CD4-positive, alpha-beta T cell treated with Interleukin-4 for 1 hour (primary cell): ENCODE results near the gene DACT3.

ENCODE experiments used
- DNase-seq, 2 donors: peaks; one replicate each; pipeline ENCODE4 v3.0.0-alpha.2; 2020 to 2022

The DACT3 gene, protein sequence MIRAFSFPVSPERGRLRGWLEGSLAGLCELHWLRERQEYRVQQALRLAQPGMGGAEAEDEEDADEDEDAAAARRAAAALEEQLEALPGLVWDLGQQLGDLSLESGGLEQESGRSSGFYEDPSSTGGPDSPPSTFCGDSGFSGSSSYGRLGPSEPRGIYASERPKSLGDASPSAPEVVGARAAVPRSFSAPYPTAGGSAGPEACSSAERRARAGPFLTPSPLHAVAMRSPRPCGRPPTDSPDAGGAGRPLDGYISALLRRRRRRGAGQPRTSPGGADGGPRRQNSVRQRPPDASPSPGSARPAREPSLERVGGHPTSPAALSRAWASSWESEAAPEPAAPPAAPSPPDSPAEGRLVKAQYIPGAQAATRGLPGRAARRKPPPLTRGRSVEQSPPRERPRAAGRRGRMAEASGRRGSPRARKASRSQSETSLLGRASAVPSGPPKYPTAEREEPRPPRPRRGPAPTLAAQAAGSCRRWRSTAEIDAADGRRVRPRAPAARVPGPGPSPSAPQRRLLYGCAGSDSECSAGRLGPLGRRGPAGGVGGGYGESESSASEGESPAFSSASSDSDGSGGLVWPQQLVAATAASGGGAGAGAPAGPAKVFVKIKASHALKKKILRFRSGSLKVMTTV

DNA sequence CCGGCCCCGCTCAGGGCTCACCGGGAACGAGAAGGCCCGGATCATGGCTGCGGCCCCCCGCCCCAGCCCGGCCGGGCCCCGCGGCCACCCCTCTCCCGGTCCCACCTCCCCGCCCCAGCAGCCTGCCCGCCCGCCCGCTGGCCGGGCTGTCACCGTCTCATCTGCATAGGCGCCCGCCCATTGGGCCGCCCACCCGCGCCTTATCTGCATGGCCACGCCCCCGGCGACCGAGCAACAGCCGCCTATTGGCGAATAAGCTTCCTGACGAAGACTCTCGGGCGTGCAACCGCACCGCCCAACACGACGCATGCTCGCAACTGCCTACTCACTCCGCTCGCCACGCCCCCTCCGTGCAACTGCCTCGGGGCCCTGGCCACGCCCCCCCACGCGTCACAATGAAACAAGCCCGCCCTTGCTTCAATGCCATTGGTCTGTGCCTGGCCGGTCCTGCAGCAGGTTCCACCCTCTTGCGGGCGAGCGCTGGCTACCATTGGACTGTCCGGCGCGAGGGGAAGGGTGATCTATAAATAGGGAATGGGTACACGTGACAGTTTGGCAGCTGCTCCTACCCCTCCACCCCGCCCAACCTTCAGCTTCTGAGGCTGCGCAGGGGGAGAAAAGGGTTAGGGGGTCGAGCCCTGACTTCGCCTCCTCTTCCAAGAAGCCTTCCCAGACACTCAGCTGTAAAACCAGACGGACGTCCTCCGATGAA, at the start of gene DACT3:
Gene DACT3 (minus strand): TSS at position 163 of the 712 bp plus-strand sequence. CDS start 118 bp downstream, at position 45.
- DNase-seq, result peak; percentile 100

DNA sequence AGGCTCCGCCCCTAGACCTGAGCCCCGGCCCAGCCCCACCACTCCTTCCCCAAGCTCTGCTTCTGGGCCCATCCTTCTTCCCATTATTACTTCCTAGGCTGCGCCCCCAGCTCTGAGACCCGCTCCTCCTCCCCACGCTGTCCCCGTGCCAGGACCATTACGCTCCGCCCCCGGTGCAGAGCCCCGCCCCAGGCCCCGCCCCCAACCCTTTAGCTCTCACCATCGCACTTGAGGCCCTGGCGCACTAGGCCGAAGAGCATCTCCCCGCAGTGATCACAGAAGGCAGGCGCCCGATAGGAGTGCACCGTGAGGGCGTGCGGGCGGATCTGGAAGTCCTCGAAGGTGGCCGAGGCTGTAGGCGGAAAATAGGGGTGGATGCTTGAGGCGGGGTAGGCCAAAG, 49.7 kb upstream of the DACT3 start:
- DNase-seq, result no peak

DNA sequence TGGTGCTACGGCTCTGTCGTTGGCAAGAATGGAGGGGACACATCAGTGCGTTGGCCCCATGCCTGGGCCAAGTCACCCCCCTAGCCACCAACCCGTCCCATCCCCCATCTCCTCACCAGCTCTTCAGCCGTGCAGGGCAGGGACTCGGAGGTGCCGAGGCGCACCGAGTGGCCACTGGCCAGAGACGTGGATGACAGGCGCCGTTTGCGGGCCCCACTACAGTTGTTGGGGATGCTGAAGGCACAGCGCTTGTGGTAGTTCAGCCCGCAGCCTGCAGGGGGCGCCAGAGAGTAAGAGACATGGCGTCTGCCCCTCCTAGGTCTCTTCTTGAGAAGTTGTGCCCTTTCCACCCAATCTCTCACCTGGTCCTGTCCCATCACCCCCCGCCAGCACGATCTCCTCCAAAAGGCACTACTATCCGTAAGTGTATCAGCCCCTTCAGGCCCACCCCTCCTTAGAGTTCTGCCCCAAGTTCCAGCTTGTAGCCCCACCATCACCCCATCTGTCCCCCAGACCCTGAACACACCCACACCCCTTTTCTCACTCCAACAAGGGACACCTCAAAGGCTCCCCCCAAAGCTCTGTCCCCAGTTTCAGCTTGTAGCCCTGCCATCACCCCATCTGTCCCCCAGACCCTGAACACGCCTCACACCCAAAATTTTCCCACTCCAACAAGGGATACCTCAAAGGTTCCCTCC, 43.5 kb upstream of the DACT3 start:
- peak; percentile 81 to 85 for DNase-seq

DNA sequence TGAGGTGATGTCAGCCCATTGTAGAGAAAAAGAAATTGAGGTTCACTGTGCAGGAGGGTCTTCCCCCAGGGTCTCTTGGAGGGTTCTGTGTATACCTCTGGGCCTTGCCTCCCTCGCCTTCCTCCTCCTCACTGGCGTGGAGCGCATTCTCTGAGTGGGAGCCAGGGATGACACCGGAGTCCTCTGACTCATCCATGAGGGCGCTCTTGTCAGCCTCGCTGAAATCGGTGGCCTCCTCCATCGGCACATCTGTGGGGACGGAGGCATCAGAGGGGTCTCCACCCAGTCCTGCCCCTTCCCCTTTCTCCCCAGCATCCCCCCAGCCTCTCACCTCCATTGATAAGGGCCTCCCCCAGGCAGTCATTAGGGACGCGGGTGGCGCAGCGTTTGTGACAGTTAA, 39.7 kb upstream of the DACT3 start:
- no peak for DNase-seq

DNA sequence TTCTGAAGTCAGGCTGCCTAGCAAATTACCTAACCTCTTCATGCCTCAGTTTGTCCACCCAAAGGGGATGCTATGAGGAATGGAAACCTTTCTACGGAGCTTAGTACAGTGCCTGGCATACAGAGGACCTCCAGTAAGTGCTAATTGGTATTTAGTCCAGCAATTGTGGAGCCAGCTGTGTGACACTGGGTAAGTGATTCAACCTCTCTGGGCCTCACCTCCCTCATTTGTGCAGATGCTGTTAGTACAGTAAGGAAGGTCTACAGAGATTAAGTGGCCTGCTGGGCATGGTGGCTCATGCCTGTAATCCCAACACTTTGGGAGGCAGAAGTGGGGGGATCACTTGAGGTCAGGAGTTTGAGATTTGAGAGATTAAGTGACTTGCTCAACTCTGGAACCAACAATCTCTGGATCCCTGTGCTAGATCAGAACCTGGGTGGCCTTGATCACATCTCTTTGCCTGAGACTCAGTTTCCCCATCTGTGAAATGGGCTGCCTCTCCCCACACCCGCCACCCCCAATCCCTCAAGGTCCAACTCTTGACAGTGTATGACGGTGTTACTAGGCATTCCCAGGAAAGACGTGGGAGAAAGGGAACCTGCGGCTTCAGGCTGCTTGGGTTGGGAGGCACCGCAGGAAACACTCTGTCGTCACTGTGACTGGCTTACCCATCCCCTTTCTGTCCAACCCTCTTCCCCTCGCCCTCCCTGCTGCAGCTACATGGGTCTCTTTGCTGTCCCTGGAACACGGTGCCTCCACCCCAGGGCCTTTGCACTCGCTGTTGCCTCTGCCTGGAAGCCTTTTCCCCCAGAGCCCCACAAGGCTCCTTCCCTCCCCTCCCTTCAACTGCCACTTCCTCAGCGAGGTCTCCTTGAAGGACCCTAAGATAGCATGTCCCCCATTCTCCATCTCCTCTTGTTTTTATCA, 37.7 kb upstream of the DACT3 start:
- DNase-seq, result no peak

DNA sequence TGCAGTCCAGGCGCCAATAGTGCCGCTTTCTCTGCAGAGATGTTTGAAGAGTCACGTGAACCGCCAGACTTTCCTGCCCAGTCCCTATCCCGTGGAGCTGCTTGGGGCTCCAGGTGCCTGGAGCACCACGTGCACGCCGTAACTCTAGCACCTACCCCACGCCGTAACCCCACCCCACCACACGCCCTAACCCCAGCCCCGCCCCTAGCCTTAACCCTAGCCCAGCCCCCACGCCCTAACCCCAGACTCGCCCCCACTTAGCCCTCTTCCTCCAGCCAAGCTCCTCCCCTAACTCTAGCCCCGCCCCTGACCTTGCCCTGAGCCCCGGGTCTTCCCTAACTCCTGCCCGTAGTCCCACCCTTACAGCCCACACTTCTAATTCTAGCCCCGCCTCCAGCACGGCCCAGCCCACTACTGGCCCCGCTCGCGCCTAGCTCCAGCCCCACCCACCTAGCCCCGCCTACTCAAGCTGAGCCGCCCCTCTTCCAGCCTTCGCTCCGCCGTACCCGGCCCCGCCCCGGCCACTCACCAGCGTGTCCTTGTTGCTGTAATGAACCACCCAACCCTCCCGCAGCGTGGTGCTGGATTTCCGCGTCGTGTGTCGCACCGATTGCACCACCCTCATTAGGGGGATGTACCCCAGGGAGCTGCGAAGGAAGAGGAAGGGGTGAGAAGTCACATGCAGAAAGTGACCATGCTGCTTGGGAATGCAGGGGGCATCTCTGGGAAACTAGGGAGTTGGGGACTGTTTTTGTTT, 36.4 kb upstream of the DACT3 start:
- DNase-seq, result peak in 1 of 2 donors; percentile 37

DNA sequence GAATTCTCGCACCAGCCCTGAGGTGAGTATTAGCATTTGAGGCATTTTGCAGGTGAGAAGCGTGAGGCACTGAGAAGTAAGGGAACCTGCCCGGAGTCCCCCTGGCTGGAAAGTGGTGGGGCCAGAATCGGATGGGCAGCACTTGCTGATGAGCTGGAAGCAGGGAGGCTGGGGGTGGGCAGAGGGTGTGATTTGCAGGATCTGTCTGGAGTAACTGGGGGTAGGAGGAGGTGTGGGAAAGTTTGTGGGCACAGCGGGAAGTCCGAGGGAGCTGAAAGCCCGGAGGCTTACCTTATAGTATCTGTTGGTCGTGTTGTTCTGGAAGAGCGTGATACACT, 35.9 kb upstream of the DACT3 start:
- DNase-seq, result no peak

DNA sequence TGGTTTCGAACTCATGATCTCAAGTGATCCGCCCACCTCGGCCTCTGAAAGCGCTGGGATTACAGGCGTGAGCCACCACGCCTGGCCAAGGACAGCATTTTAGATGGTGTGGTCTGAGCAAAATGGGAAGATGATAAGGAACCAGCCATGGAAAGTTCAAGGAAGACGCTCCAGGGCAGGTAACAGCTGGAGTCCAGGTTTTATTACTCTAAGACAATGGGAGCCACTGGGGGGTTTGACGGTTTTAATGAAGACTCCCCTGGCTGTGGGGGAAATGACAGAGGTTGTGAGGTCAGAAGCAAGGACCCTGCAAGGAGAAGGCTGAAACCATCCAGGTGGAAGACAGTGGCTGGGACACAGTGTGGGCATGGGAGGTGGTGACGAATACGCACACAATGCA, 35.1 kb upstream of the DACT3 start:
- DNase-seq, result no peak

DNA sequence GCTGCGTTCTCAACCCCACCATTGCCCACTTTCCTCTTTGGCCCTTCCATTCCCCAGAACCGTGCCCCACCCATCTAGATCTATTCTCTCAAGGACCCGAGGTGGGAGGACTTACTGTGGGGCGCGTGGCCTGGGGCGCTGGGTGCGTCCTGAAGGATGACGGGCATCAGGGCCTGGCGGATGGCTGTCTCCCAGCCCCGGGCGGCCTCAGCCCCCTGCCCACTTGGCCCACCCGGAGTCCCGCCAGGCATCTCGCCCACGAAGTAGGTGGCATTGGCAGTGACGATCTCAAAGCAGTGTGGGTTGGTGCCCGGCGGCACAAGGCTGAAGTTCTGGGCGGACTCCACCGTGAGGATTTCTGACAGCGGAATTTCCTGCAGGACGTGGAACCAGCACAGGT, 32.8 kb upstream of the DACT3 start:
- DNase-seq, result no peak

DNA sequence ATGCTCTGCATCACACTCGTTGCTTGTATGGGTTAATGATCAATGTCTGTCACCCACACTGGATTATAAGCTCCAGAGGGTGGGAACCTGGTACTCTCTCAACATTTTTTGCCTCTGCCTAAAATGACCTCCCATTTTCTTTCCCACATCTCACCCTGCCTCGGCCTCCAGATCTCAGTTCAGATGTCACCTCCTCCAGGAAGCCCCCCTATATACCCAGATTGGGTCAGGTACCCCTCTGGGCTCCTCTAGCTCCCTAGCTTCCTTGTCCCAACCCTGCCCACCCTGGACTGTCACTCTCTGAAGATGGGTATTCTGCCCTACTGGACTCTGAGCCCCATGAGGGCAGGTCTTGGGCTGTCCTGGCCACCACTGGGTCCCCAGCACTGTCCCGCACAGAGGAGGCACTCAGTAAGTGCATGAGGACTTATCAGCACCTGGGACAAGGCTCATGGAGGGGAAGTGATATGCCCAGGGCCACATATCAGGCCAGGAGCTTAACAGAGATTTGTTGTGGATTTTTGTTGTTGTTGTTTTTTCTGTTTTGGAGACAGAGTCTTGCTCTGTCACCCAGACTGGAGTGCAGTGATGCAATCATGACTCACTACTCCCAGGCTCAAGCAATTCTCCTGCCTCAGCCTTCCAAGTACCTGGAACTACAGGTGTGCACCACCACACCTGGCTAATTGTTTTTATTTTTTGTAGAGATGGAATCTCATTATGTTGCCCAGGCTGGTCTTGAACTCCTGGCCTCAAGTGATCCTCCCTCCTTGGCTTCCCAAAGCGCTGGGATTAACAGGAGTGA, 32.1 kb upstream of the DACT3 start:
- no peak for DNase-seq

DNA sequence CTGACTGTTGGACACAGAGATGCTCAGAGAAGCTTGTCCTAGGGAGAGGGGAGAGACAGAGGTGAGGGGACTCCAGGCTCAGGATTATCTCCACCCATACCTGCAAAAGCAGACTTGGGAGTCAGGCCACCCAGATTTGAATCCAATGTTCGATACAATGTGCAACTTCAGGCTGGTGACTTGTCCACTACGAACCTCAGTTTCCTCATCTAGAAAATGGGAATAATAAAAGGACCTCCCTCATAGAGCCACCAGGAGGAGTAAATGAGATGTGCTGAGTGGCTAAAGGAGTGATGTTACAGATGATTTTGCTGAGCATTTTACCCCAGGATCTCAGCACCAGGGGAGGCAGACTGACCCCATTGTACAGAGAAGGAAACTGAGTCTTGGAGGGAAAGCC, 31.0 kb upstream of the DACT3 start:
- DNase-seq, result no peak

DNA sequence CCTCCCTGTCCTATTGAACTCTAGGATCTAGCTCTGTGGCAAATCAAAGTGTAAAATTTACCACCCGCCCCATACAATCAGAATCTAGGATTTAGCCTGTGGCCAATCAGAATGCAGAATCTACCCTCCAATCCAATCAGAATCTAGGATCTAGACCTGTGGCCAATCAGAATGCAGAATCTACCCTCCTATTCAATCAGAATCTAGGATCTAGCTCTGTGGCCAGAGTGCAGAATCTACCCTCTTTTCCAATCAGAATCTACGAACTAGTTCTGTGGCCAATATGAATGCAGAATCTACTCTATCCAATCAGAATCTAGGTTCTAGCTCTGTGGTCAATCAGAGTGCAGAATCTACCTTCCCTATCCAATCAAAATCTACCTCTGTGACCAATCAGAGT, 30.1 kb upstream of the DACT3 start:
- DNase-seq, result no peak

DNA sequence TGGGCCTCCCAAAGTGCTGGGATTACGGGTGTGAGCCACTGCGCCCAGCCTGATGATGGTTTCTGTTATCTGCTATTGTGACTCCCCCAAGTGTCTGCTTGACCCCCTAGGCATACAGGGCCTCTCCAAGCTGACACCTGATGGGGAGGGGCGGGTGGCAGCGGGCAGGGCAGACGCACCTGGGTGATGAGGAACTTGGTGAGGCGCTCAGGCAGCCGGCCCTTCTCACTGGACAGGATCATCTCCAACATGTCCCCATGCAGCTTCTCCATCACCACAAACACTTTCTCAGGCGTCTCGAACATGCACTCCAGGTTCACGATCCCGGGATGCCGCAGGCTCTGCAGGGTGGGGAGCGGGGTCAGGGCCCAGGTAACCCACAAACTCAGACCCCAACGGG, 28.4 kb upstream of the DACT3 start:
- no peak for DNase-seq

DNA sequence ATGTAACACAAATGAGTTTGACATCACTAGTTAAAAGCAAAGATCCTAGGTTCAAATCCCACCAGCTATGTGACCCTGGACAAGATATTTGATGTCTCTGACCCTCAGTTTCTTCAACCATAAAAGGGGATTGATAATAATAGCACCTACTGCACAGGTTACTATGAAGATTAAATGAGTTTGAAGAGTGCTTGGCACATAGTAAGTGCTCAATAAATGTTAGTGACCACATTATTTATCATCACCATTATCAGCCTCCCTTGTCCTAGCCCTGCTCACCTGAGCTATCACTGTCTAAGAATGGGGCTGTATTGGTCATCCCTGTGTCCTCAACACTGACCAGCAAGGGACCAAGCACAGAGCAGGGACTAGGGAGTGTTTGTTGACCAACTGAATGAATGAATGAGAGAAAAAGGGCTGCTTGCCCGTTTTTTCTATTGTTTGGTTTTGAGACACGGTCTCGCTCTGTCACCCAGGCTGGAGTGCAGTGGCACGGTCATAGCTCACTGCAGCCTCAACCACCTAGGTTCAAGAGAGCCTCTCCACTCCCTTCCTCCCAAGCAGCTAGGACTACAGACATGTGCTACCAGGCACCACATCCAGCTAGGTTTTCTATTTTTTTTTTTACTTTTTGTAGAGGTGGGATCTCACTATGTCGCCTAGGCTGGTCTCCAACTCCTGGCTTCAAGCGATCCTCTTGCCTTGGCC, 26.6 kb upstream of the DACT3 start:
- DNase-seq, result no peak

DNA sequence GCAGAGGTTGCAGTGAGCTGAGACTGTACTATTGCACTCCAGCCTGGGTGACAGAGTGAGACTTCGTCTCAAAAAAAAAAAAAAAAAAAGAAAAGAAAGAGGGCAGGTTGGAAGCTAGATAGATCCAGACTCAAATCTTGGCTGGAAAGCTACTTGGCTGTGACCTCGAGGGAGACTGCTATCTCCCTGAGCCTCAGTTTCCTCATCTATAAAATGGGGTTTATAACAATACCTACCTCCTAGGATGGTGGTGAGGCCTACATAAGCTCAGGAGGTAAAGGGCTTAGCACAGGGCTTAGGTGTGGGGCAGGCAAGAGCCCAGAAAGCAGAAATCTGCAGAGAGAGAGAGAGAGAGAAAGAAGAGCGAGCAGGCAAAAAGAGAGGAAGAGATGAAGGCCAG, 24.2 kb upstream of the DACT3 start:
- no peak for DNase-seq

DNA sequence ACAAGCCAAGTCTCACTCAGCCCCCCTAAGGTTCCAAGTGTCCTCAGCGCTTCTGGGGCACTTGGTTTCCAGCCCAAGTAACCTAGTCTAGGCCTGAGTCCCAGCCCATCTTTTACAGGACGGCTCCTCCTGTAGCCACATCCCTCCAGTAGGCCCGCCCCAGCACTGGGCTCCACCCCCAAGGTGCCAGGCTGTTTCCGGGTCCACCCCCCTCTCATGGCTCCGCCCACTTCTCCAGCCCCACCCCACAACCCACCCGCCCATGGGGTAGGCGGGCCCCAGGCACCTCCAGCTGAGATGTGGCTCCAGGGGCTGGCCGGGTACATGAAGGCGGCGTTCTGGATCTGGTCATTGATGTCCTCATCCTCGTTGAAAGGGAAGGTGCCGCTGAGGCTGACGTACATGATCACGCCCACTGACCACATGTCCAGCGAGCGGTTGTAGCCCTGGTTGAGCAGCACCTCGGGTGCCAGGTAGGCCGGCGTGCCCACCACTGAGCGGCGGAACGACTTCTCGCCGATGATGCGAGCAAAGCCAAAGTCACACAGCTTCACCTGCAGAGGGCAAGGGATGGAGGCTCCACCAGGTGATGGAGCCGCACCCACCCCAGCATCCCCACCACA, 17.2 kb upstream of the DACT3 start:
- peak; percentile 71 to 73 for DNase-seq

DNA sequence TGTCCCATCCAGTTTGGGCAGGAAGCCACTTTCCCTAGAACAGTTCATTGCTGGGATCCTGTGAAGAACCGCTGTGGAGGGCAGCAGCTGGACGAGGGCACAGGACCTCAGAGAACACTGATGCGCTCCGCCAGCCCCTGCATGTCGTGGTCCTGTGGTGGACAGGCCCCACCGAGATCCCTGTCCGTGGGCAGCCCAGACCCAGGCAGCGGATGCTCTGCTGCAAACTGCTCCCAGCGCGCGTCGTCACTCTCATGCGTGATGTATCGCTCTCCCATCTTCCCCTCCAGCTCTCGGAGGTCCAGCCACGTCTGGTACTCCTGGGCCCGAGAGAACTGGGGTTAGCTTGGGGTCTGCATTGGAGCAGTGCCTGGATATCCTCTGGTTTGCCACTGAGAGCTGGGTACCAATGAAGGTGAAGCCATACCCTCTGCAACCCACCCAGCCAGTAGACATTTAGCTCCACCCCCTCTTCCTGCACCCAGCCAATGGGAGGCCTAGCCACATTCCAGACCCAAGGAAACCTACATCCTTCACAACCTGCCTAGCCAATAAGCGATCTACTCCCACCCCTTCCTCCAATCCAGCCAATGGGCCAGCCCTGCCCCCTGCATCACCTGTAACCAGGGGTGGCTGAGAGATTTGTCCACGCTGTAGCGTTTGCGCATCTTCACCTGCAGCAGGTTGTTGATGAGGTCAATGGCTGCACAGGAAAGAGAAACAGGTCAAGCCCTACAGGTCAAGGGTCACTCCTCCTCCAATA, 13.6 kb upstream of the DACT3 start:
- no peak for DNase-seq

DNA sequence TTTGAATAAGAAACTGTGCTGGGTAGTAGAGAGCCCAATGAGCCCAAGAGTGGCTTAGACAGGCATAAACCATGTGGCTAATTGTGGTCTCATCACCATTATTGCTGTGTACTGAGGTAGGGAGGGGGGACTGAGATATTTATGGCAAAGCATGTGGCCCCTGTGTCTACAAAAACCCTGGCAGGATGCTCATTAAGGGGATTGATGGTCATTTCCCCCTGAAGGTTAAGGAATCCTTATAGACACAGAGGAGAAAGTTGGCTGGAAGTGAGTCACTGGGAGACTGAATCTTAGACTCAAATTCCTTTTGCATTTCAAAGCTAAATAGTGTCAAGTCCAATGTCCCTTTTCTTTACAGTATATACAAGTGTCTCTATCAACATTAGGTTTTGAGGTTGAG, 9.8 kb upstream of the DACT3 start:
- DNase-seq, result no peak

DNA sequence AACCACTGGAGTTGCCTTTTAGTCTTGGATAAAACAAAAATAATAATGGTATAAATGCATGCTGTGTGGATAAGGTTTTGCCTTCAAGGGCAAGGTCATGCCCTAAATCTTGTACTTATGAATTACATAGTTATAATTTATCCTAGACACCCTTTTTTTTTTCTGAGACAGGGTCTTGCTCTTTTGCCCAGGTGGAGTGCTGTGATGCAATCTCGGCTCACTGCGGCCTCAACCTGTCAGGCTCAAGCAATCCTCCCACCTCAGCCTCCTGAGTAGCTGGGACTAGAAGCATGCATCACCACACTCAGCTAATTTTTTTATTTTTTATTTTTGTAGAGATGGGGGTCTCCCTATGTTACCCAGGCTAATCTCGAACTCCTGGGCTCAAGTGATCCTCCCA, 7.7 kb upstream of the DACT3 start:
- DNase-seq, result no peak
